Endothelial cell of umbilical vein (primary cell): ENCODE data around the gene LGR6. TPM values are rescaled to one million over a fixed set of nuclear protein-coding genes. Genes with fewer than 3 reads are reported as not detected.

Source experiments
- BruUV-seq: library from RNA; stranded (reverse); fragments of 400-500 nt; replicated peaks from 2 replicates; lab custom pipeline; 2021; lab: Mats Ljungman, UMichigan
- CTCF ChIA-PET: fragments of 300-600, 350-600 bp; sonication (Branson Sonifier 250); formaldehyde crosslinking; loops from one replicate; lab custom pipeline; 2021; ENCODE audit warnings: antibody characterized with exemption, inconsistent platforms; lab: Charles Lee
- POLR2A ChIA-PET: fragments of 300-600, 350-600 bp; sonication (Branson Sonifier 250); formaldehyde crosslinking; loops from one replicate; lab custom pipeline; 2021; ENCODE audit warnings: antibody characterized with exemption, inconsistent platforms; lab: Charles Lee
- DNase-seq: peaks from one replicate; pipeline ENCODE4 v3.0.0-alpha.2; 2011; ENCODE audit warnings: low read depth, low spot score
- FAIRE-seq: peaks from 2 replicates; lab custom pipeline; 2011; peaks lifted over from hg19 to GRCh38; lab: Jason Lieb, UNC
- H2AFZ ChIP-seq: 2 replicates; pipeline ENCODE4 v1.6.0; 2012; ENCODE audit warnings: low read depth, low read length, control low read depth, inconsistent platforms
- H3K27ac ChIP-seq: 2 replicates; pipeline ENCODE4 v1.5.1; 2011; ENCODE audit warnings: low read depth, mild to moderate bottlenecking, control low read depth, low read length, moderate library complexity; ENCODE audit not compliant: insufficient read depth
- H3K27me3 ChIP-seq, 2 experiments: 2 replicates each; pipeline versions ENCODE4 v1.6.0 to v1.6.1; 2011; ENCODE audit warnings: low read length in 2 of 2, mixed read lengths in 1 of 2; ENCODE audit not compliant: control insufficient read depth in 2 of 2, insufficient read depth in 2 of 2
- H3K36me3 ChIP-seq, 2 experiments: 2 replicates in 1 of 2; 3 replicates in 1 of 2; pipeline ENCODE4 v1.5.1; 2011; ENCODE audit warnings: low read length in 2 of 2, mild to moderate bottlenecking in 1 of 2, moderate library complexity in 1 of 2; ENCODE audit not compliant: control insufficient read depth in 2 of 2, insufficient read depth in 2 of 2; ENCODE audit errors: extremely low read depth in 1 of 2
- H3K4me1 ChIP-seq: 3 replicates; pipeline ENCODE4 v1.5.1; 2011; ENCODE audit warnings: mild to moderate bottlenecking, low read length; ENCODE audit not compliant: control insufficient read depth, insufficient read depth; ENCODE audit errors: extremely low read depth
- H3K4me2 ChIP-seq: 2 replicates; pipeline ENCODE4 v1.6.1; 2011; ENCODE audit warnings: low read length, control low read depth, mixed read lengths; ENCODE audit not compliant: insufficient read depth
- H3K4me3 ChIP-seq, 3 experiments: fragments of 200-600 bp in 1 of 3; sonication (generic), shearing (Covaris generic) in 1 of 3; replicated peaks in 1 of 3; 2 replicates each; pipeline ENCODE4 v1.5.1; 2011 to 2016; ENCODE audit warnings: control low read depth in 3 of 3, low read length in 3 of 3, mild to moderate bottlenecking in 2 of 3, inconsistent platforms in 1 of 3, low read depth in 1 of 3, moderate library complexity in 1 of 3; ENCODE audit not compliant: insufficient read depth in 1 of 3
- H3K79me2 ChIP-seq: 2 replicates; pipeline ENCODE4 v1.6.0; 2012; ENCODE audit warnings: low read length, inconsistent platforms; ENCODE audit not compliant: control insufficient read depth, insufficient read depth
- H3K9ac ChIP-seq: replicated peaks from 2 replicates; pipeline ENCODE3; 2011; ENCODE audit warnings: low read length, control low read depth; ENCODE audit not compliant: insufficient read depth; ENCODE audit errors: extremely low read depth
- H3K9me1 ChIP-seq: replicated peaks from 3 replicates; pipeline ENCODE4 v1.6.0; 2011; ENCODE audit warnings: mild to moderate bottlenecking, low read length; ENCODE audit not compliant: control insufficient read depth, insufficient read depth; ENCODE audit errors: extremely low read depth
- H3K9me3 ChIP-seq: replicated peaks from 2 replicates; pipeline ENCODE4 v1.5.1; 2012; ENCODE audit warnings: low read length, inconsistent platforms; ENCODE audit not compliant: control insufficient read depth, insufficient read depth
- H4K20me1 ChIP-seq: replicated peaks from 2 replicates; pipeline ENCODE3; 2011; ENCODE audit warnings: mild to moderate bottlenecking, low read length; ENCODE audit not compliant: control insufficient read depth, insufficient read depth; ENCODE audit errors: extremely low read depth
- CTCF ChIP-seq, 2 donors: IDR thresholded peaks; 1 replicate in 1 of 2; 2 replicates in 1 of 2; pipeline ENCODE4 v1.5.1; 2011; ENCODE audit warnings: low read length in 2 of 2, mild to moderate bottlenecking in 2 of 2, moderate library complexity in 2 of 2, control low read depth in 1 of 2, inconsistent platforms in 1 of 2, low read depth in 1 of 2; ENCODE audit not compliant: insufficient read depth in 1 of 2; ENCODE audit errors: extremely low read depth in 1 of 2
- EZH2 ChIP-seq: IDR thresholded peaks from 2 replicates; pipeline ENCODE4 v1.6.1; 2012; ENCODE audit warnings: borderline replicate concordance, low read depth, mild to moderate bottlenecking, moderate library complexity, low read length, inconsistent platforms; ENCODE audit not compliant: severe bottlenecking
- FOS ChIP-seq: IDR thresholded peaks from 2 replicates; pipeline ENCODE4 v1.6.1; 2011; ENCODE audit warnings: mild to moderate bottlenecking, low read length, moderate library complexity, borderline replicate concordance; ENCODE audit not compliant: insufficient read depth
- GATA2 ChIP-seq: IDR thresholded peaks from 2 replicates; pipeline ENCODE4 v1.7.0; 2011; ENCODE audit warnings: low read depth, mild to moderate bottlenecking, moderate library complexity, mixed read lengths, low read length; ENCODE audit not compliant: insufficient read length, insufficient read depth
- JUN ChIP-seq: IDR thresholded peaks from 2 replicates; pipeline ENCODE4 v1.6.1; 2011; ENCODE audit warnings: borderline replicate concordance, low read depth; ENCODE audit not compliant: insufficient read length, insufficient read depth
- MAX ChIP-seq: IDR thresholded peaks from 2 replicates; pipeline ENCODE4 v1.6.1; 2011; ENCODE audit not compliant: insufficient read depth, insufficient read length
- MYC ChIP-seq: IDR thresholded peaks from one replicate; pipeline ENCODE4 v1.6.1; 2011; ENCODE audit warnings: mild to moderate bottlenecking, low read depth, low read length
- POLR2A ChIP-seq: IDR thresholded peaks from 2 replicates; pipeline ENCODE4 v1.6.1; 2012; ENCODE audit warnings: low read depth, mild to moderate bottlenecking, control low read depth, low read length
- POLR2AphosphoS5 ChIP-seq: IDR thresholded peaks from 2 replicates; pipeline ENCODE4 v1.6.1; 2012; ENCODE audit warnings: low read depth, mild to moderate bottlenecking, control low read depth, low read length, moderate library complexity; ENCODE audit not compliant: insufficient read depth
- dilution Hi-C: fragments of 300-500 bp; cut with MboI; formaldehyde crosslinking; loops from one replicate; pipeline ENCODE4 v1.15.0; 2019; ENCODE audit warnings: low sequenced_read_pairs; ENCODE audit not compliant: extremely low pct_ligation_motif_present
- intact Hi-C: fragments of 100-400 bp; cut with micrococcal nuclease; formaldehyde crosslinking; loops from one replicate; pipeline ENCODE4 v1.10.0; 2022
- polyA plus RNA-seq, 4 experiments: library from polyadenylated mRNA; depleted of rRNA in 3 of 4; stranded (reverse) in 3 of 4; unstranded in 1 of 4; fragments of >200 nt; gene quantifications; 2 replicates each; pipeline versions ENCODE4 v1.2.1 to v1.2.3, GENCODE V29; 2011 to 2012; ENCODE audit warnings: missing spikeins in 1 of 4
- total RNA-seq: library from RNA; stranded (reverse); gene quantifications from 2 replicates; pipeline ENCODE4 v1.2.3, GENCODE V29; 2021

LGR6 gene
- total and polyA plus RNA-seq, 2 donors (not counting 3 experiments of a cell fraction or from before 2014, with no cell fraction given): not detected

- Histone ChIP-seq H3K27me3 (no peaks in the 10 kb centered on the region), H3K9me1 (no peaks in the 10 kb centered on the region), H4K20me1 (no peaks in the 10 kb centered on the region), H3K79me2 (no peaks in the 10 kb centered on the region), H3K36me3 (no peaks in the 10 kb centered on the region), H2AFZ (no peak overlapping the region), H3K4me3 (no peak overlapping the region), H3K4me2 (no peak overlapping the region), H3K27ac (no peak overlapping the region), H3K9ac (no peak overlapping the region), H3K9me3 (no peaks in the 10 kb centered on the region), H3K4me1 (no peaks in the 10 kb centered on the region)
- TF ChIP-seq MAX (no peak), MYC (no peak), GATA2 (no peak), POLR2AphosphoS5 (no peak), POLR2A (no peak), EZH2 (no peak), JUN (no peak), CTCF (IDR thresholded peaks at IDR 0.05; ENCODE audit: extremely low read depth in 1 of 2, insufficient read depth in 1 of 2, low read depth in 1 of 2, low read length in 2 of 2) (no peak), FOS (no peak)
- ChIA-PET POLR2A (no interaction called here), CTCF (interaction anchor here (1.0 to 1.8 kb wide), 6 partner anchors 10 to 30 kb away, joined by 3 to 4 read pairs (median 3); no protein-coding TSS in a partner anchor)
- dilution Hi-C loops: loop anchor here (25.0 kb wide), 1 partner anchor 93 kb away; no protein-coding TSS in a partner anchor
- no peak for FAIRE-seq
- no TSS peak for BruUV-seq
- intact Hi-C loops: no loop called here
- no peak for DNase-seq
Measured at GRCh38 chr1:202305168-202305567, 111.6 kb downstream of the LGR6 start.
